Mesendoderm (in vitro differentiated cells): ENCODE measurements around the gene PIEZO1.

Experiments
- DNase-seq: peaks from one replicate; pipeline ENCODE4 v3.0.0; 2013
- H2AK5ac ChIP-seq: 2 replicates; pipeline ENCODE4 v1.6.1; 2013; ENCODE audit warnings: low read length, inconsistent platforms
- H2BK120ac ChIP-seq: 2 replicates; pipeline ENCODE4 v1.6.1; 2013; ENCODE audit warnings: low read depth, mild to moderate bottlenecking, low read length, moderate library complexity, mixed read lengths
- H2BK15ac ChIP-seq: replicated peaks from 2 replicates; pipeline ENCODE4 v1.6.1; 2013; ENCODE audit warnings: low read depth, mild to moderate bottlenecking, moderate library complexity
- H2BK5ac ChIP-seq: 2 replicates; pipeline ENCODE4 v1.6.1; 2013; ENCODE audit warnings: low read length, inconsistent platforms
- H3K18ac ChIP-seq: 2 replicates; pipeline ENCODE4 v1.6.1; 2013; ENCODE audit warnings: mild to moderate bottlenecking, low read length, mixed read lengths
- H3K23ac ChIP-seq: one replicate; pipeline ENCODE4 v1.6.1; 2013; ENCODE audit warnings: low read length
- H3K27ac ChIP-seq: 2 replicates; pipeline ENCODE4 v1.5.1; 2013; ENCODE audit warnings: low read depth, mild to moderate bottlenecking, inconsistent platforms, low read length, moderate library complexity
- H3K27me3 ChIP-seq: 2 replicates; pipeline ENCODE4 v1.6.1; 2013; ENCODE audit warnings: low read length, control low read depth, mild to moderate bottlenecking, inconsistent platforms; ENCODE audit not compliant: insufficient read depth, poor library complexity
- H3K36me3 ChIP-seq: 2 replicates; pipeline ENCODE4 v1.6.1; 2013; ENCODE audit warnings: low read length, inconsistent platforms; ENCODE audit not compliant: control insufficient read depth, insufficient read depth
- H3K4ac ChIP-seq: one replicate; pipeline ENCODE4 v1.6.1; 2013; ENCODE audit warnings: low read depth, mild to moderate bottlenecking, low read length, moderate library complexity
- H3K4me1 ChIP-seq: 2 replicates; pipeline ENCODE4 v1.6.1; 2013; ENCODE audit warnings: low read depth, low read length, inconsistent platforms; ENCODE audit not compliant: control insufficient read depth
- H3K4me2 ChIP-seq: 2 replicates; pipeline ENCODE4 v1.6.1; 2013; ENCODE audit warnings: low read length
- H3K4me3 ChIP-seq: 2 replicates; pipeline ENCODE4 v1.5.1; 2013; ENCODE audit warnings: mild to moderate bottlenecking, low read length
- H3K56ac ChIP-seq: one replicate; pipeline ENCODE4 v1.6.1; 2013; ENCODE audit warnings: low read length
- H3K79me1 ChIP-seq: 2 replicates; pipeline ENCODE4 v1.6.1; 2013; ENCODE audit warnings: low read length, inconsistent platforms
- H3K79me2 ChIP-seq: 2 replicates; pipeline ENCODE4 v1.6.1; 2013; ENCODE audit warnings: mild to moderate bottlenecking, low read length; ENCODE audit not compliant: control insufficient read depth, insufficient read depth
- H3K9ac ChIP-seq: 2 replicates; pipeline ENCODE4 v1.6.1; 2013; ENCODE audit warnings: low read length, inconsistent platforms
- H4K5ac ChIP-seq: one replicate; pipeline ENCODE4 v1.6.1; 2013; ENCODE audit warnings: low read length
- H4K8ac ChIP-seq: one replicate; pipeline ENCODE4 v1.6.1; 2013; ENCODE audit warnings: low read depth, mild to moderate bottlenecking, control low read depth, low read length, moderate library complexity
- WGBS: extraction: QIAGEN DNeasy Blood & Tissue Kit; methylation state at CpG from one replicate; pipeline ENCODE4 v1.1.7; 2013; ENCODE audit warnings: low lambda C conversion rate, missing lambda C conversion rate; ENCODE audit not compliant: insufficient coverage; ENCODE audit errors: extremely low coverage; 5-methylcytosine and 5-hydroxymethylcytosine counted together

PIEZO1 gene

DNA sequence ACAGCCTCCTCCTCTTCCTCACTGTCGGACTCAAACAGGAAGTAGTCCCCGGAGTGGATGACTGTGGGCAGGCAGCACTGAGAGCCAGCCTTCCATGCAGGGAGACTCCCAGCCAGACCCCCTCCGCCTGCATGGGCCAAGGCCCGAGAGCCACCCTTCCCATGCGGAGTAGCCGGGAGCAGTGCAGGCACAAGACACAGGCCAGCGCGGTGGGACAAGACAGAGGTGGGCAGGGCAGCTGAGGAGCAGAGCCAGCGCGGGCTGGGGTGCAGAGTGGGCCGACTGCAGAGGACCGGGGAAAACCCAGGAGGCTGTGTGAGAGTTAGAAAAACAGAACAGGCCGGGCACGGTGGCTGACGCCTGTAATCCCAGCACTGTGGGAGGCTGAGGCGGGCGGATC lies 61.1 kb downstream of the PIEZO1 start:
- H3K56ac ChIP-seq: no peak overlapping the region
- H3K4me2 ChIP-seq: no peak overlapping the region
- H3K79me1 ChIP-seq: no peaks in the 10 kb centered on the region
- H2AK5ac ChIP-seq: no peak overlapping the region
- no peaks in the 10 kb centered on the region for H3K79me2 ChIP-seq
- no peak for DNase-seq
- no peak overlapping the region for H4K5ac ChIP-seq
- H3K27ac ChIP-seq: no peak overlapping the region
- no peak overlapping the region for H2BK120ac ChIP-seq
- no peaks in the 10 kb centered on the region for H3K4me1 ChIP-seq
- H3K36me3 ChIP-seq: peaks cover 1% of the 10 kb centered on the region
- no peak overlapping the region for H3K4ac ChIP-seq
- no peak overlapping the region for H4K8ac ChIP-seq
- no peak overlapping the region for H3K18ac ChIP-seq
- H3K9ac ChIP-seq: no peak overlapping the region
- H2BK5ac ChIP-seq: no peak overlapping the region
- no peak overlapping the region for H2BK15ac ChIP-seq
- no peaks in the 10 kb centered on the region for H3K27me3 ChIP-seq
- H3K23ac ChIP-seq: no peak overlapping the region
- H3K4me3 ChIP-seq: no peak overlapping the region
- WGBS: no CpG with 5 or more reads among the region's 17 CpGs

DNA sequence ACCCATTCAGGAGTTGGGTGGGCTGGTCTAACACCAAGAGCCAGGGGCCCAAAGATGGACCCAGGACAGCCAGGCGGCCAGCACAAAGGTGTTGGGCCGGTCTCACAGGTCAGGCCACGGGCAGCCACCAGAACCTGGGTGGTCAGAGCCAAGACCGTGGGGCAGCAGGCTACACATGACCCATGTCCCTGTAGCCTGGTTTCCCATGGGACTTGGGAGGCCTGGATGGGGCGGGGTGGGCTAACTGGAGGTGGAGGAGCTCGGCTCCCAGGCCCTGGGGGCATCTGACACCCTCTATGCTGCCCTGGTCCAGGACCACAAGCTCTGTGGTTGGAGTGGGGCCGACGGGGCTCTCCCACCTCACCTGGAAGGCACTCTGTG lies 61.5 kb downstream of the PIEZO1 start:
- Histone ChIP-seq H3K4ac (no peak overlapping the region), H3K4me3 (no peak overlapping the region), H3K23ac (no peak overlapping the region), H3K27ac (no peak overlapping the region), H2BK15ac (no peak overlapping the region), H3K18ac (no peak overlapping the region), H3K27me3 (no peaks in the 10 kb centered on the region), H3K56ac (no peak overlapping the region), H3K4me1 (no peaks in the 10 kb centered on the region), H2BK5ac (no peak overlapping the region), H4K5ac (no peak overlapping the region), H3K79me1 (no peaks in the 10 kb centered on the region), H3K9ac (no peak overlapping the region), H2AK5ac (no peak overlapping the region), H3K4me2 (no peak overlapping the region), H2BK120ac (no peak overlapping the region), H4K8ac (no peak overlapping the region), H3K79me2 (no peaks in the 10 kb centered on the region), H3K36me3 (peaks cover 1% of the 10 kb centered on the region)
- DNase-seq: no peak
- WGBS: no CpG with 5 or more reads among the region's 8 CpGs

DNA sequence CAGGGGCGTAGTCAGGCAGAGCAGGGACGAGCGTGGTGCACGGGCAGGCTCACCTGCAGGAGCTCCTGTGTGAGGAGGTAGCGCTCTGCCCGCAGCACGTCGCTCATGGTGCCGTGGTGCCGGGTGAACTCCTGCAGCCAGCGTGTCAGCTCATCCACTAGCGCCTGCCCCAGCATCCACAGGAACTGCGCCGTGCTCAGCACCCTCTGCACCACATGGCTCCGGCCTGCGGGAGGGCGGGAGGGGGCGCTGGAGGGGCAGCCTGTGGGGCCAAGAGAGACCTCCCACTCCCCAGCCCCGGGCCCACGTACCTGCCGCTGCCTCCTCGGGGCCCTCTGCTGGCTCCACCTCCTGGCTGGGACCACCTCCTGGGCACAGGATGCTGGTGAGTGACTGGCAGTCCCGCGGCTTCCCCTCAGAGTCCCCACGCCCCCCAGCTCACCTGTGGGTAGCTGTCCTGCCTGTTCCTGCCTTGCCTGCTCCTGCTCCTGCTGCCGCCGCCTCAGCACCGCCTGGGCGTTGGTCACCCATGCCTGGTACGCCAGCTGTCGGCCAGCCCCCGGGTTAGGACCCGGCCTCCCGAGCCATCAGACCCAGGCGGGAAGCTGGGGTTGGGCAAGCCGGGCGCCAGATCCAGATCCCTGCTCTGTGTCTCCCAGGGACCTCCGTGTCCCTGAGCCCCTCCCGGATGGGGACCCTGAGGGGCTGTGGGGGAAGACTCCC lies 62.1 kb downstream of the PIEZO1 start:
- Histone ChIP-seq H2BK120ac (no peak overlapping the region), H3K79me1 (no peaks in the 10 kb centered on the region), H2BK15ac (no peak overlapping the region), H3K36me3 (peaks cover 1% of the 10 kb centered on the region), H3K27ac (no peak overlapping the region), H3K9ac (no peak overlapping the region), H3K4me3 (no peak overlapping the region), H2AK5ac (no peak overlapping the region), H3K27me3 (no peaks in the 10 kb centered on the region), H3K4me1 (no peaks in the 10 kb centered on the region), H4K5ac (no peak overlapping the region), H3K23ac (no peak overlapping the region), H3K56ac (no peak overlapping the region), H3K4ac (no peak overlapping the region), H3K18ac (no peak overlapping the region), H3K79me2 (no peaks in the 10 kb centered on the region), H2BK5ac (no peak overlapping the region), H4K8ac (no peak overlapping the region), H3K4me2 (no peak overlapping the region)
- DNase-seq: no peak
- no CpG with 5 or more reads among the region's 39 CpGs for WGBS

DNA sequence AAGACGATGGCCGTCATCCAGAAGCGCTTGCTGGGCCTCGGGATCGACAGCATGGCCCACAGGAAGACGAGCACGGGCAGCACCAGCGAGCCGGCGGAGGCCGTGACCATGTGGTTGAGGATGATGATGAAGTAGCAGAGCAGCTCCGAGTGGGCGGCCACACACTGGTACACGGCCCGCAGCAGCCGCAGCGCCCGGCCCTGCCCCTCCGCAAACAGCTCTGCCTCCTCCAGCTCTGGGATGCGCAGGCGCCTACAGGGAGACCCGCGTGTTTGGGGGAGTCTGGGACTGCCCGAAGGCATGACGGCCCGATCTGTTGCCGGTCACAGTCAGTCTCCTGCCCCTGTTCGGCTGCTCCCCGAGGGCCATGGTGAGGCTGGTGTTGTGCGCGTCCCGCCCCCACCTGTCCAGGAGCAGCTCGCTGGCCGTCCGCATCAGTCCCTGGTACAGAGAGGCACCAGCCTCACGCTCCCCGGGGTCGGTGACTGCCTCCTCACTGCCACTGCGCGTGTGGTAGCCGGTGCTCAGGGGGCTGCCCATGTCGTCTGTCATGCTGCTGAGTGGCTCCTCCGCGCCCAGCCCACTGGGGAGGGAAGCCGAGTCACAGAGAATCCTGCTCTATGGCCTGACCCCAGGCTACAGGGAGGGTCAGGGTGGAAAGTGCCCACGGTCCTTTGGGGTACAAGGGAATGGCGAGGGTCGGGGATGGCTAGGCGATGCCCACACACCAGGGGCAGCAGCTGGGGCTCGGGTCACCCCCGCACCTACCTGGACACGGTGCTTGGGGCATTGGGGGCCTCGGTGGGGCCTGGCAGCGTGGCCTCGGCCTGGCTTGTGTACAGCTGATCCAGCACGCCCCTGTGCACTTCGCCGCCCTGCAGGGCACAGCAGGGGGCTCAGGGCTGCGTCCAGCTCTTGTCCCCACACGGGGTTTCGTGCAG lies 62.9 kb downstream of the PIEZO1 start:
- H3K36me3 ChIP-seq: peaks cover 1% of the 10 kb centered on the region
- no peak overlapping the region for H4K5ac ChIP-seq
- H2BK5ac ChIP-seq: no peak overlapping the region
- no peak overlapping the region for H2BK15ac ChIP-seq
- H3K79me2 ChIP-seq: no peaks in the 10 kb centered on the region
- H4K8ac ChIP-seq: no peak overlapping the region
- no peak overlapping the region for H3K4ac ChIP-seq
- no peak overlapping the region for H2BK120ac ChIP-seq
- DNase-seq: no peak
- no peaks in the 10 kb centered on the region for H3K4me1 ChIP-seq
- H3K4me3 ChIP-seq: no peak overlapping the region
- H3K9ac ChIP-seq: no peak overlapping the region
- H3K18ac ChIP-seq: no peak overlapping the region
- H3K79me1 ChIP-seq: no peaks in the 10 kb centered on the region
- H3K27ac ChIP-seq: no peak overlapping the region
- H3K4me2 ChIP-seq: no peak overlapping the region
- no peak overlapping the region for H3K56ac ChIP-seq
- no peak overlapping the region for H2AK5ac ChIP-seq
- H3K23ac ChIP-seq: no peak overlapping the region
- WGBS: no CpG with 5 or more reads among the region's 61 CpGs
- H3K27me3 ChIP-seq: no peaks in the 10 kb centered on the region

DNA sequence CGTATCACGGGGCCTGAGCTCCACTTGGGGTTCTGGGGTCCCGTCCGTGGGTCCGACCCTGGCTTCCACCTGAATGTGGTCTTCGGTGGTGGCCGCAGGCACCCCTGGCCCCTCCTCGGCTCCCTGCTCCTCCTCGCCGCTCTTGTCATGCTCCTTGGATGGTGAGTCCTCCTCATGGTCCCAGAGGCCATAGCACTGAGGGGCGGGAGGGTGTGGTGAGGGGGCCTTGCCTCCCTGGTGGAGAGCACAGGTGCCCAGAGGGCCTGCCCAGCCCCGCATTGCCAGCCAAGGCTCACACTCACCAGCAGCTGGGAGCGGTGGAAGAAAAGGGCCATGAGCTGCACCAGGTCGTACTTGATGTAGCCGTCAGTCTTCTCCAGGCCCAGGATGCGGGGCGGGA lies 63.8 kb downstream of the PIEZO1 start:
- no peak overlapping the region for H3K18ac ChIP-seq
- no peaks in the 10 kb centered on the region for H3K79me2 ChIP-seq
- no peak overlapping the region for H4K5ac ChIP-seq
- no CpG with 5 or more reads among the region's 17 CpGs for WGBS
- H3K4me3 ChIP-seq: no peak overlapping the region
- H3K36me3 ChIP-seq: peaks cover 3% of the 10 kb centered on the region
- no peak for DNase-seq
- H2BK5ac ChIP-seq: no peak overlapping the region
- no peaks in the 10 kb centered on the region for H3K4me1 ChIP-seq
- H4K8ac ChIP-seq: no peak overlapping the region
- no peak overlapping the region for H2AK5ac ChIP-seq
- H3K4ac ChIP-seq: no peak overlapping the region
- H3K9ac ChIP-seq: no peak overlapping the region
- no peak overlapping the region for H3K56ac ChIP-seq
- no peaks in the 10 kb centered on the region for H3K79me1 ChIP-seq
- no peak overlapping the region for H2BK15ac ChIP-seq
- H3K27me3 ChIP-seq: no peaks in the 10 kb centered on the region
- H3K27ac ChIP-seq: no peak overlapping the region
- no peak overlapping the region for H3K4me2 ChIP-seq
- no peak overlapping the region for H3K23ac ChIP-seq
- no peak overlapping the region for H2BK120ac ChIP-seq
